GM18498 (cell line): Measurements from ENCODE around the gene IGFL4.

ENCODE experiments used
- ATAC-seq: cut with Tn5 transposase; IDR thresholded peaks from one replicate; pipeline ENCODE4 v1.9.1; 2021; ENCODE audit warnings: mild to moderate bottlenecking, moderate library complexity; ENCODE audit not compliant: unreplicated experiment

IGFL4 gene

GRCh38 chr19:45998834-45999233, 42.0 kb downstream of the IGFL4 start:
- no peak for ATAC-seq

- ATAC-seq, result no peak
Measured at GRCh38 chr19:45996933-45997332, 43.9 kb downstream of the IGFL4 start.

- ATAC-seq, result no peak
Measured at GRCh38 chr19:45995715-45996385, 45.0 kb downstream of the IGFL4 start.

- ATAC-seq, result peak; percentile 97
Measured at GRCh38 chr19:45994998-45995714, 45.6 kb downstream of the IGFL4 start, which contains the start of gene CCDC61. CCDC61 (plus strand) TSS chr19:45995467; CDS start chr19:46003019, 7,552 bp downstream.

GRCh38 chr19:45994456-45994997, 46.3 kb downstream of the IGFL4 start:
- peak; percentile 1 for ATAC-seq

GRCh38 chr19:45990113-45990728, 50.6 kb downstream of the IGFL4 start:
- ATAC-seq, result no peak
